ENCODE results near the gene AMIGO2.

Gene AMIGO2

GRCh38 chr12:47034661-47035060, 45.1 kb downstream of the AMIGO2 start:
- Histone ChIP-seq H4K91ac (ENCODE audit: low read depth, low read length) (no peak overlapping the region), H3K23ac (ENCODE audit: low read length) (no peak overlapping the region), H4K12ac (ENCODE audit: low read depth, low read length) (no peak overlapping the region), H3K4me2 (ENCODE audit: low read length) (no peak overlapping the region), H2AK5ac (ENCODE audit: low read length) (no peak overlapping the region), H3K27ac (ENCODE audit: low read depth, low read length) (no peak overlapping the region), H2BK12ac (ENCODE audit: low read length) (peak overlapping the region; percentile 83), H3K4ac (ENCODE audit: low read depth, low read length) (no peak overlapping the region), H3K36me3 (ENCODE audit: control insufficient read depth in 1 of 2, insufficient read depth in 2 of 2, low read length in 2 of 2) (no peaks in the 10 kb centered on the region), H4K8ac (ENCODE audit: low read depth, low read length) (no peak overlapping the region), H3K18ac (ENCODE audit: low read length) (no peak overlapping the region), H3K9me3 (ENCODE audit: insufficient read depth, low read depth, low read length) (no peaks in the 10 kb centered on the region), H2AFZ (ENCODE audit: insufficient read depth, low read length, poor library complexity) (no peak overlapping the region), H3K9ac (ENCODE audit: low read length) (no peak overlapping the region), H3K27me3 (ENCODE audit: insufficient read depth, low read length) (no peaks in the 10 kb centered on the region), H3K14ac (ENCODE audit: low read length) (no peak overlapping the region), H3K4me1 (ENCODE audit: control insufficient read depth in 1 of 2, insufficient read depth in 2 of 2, low read length in 2 of 2) (peaks cover 0 to 2% of the 10 kb centered on the region in 2 experiments), H3K79me2 (ENCODE audit: control insufficient read depth, insufficient read depth, low read length, poor library complexity) (no peaks in the 10 kb centered on the region), H2BK5ac (ENCODE audit: low read depth, low read length, poor library complexity) (no peak overlapping the region), H2BK120ac (ENCODE audit: insufficient read depth, low read length, poor library complexity) (peak overlapping the region; percentile 14), H3K4me3 (ENCODE audit: low read depth, low read length) (no peak overlapping the region), H3K79me1 (ENCODE audit: low read length) (no peaks in the 10 kb centered on the region)
- DNase-seq = peak; percentile 75 to 82
- WGBS (ENCODE audit: extremely low coverage, insufficient coverage, insufficient read length) = no CpG with 5 or more reads among the region's 2 CpGs

DNA sequence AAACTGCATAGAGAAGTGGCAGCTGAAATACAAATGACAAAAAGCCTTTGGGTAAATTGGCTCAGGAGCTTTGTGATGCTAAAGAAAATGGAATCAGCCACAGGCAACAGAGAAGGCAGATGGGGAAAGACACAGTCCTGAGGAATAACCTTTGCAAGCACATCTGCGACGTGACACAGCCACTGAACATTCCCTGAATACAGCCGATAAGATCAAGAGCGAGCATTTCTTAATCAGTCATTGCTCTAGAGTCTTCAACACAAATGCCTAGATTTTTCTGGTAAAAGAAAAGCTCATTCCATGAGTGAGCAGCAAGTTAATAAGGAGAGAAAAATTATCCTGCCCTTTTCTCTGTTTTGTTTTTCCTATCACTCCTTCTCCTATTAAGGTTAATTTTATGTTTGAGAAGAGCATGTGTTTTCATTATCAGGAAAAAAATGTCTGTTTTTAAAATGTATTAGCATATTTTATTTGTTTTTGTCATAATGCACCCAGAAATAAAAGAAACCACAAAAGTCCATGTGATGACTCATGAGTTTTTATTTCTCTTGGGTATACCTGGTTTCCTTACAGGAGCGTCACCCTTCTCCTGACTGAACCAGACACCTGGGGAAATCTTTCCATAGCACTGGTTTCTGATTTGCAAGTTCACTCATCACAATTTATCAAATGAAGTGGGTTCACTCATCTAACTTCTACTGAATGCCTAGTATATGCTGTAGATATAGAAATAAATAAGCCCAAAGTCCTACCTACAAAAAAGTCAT, 45.8 kb downstream of the AMIGO2 start:
- no peaks in the 10 kb centered on the region for H3K9me3 ChIP-seq (ENCODE audit: insufficient read depth, low read depth, low read length)
- H3K79me1 ChIP-seq (ENCODE audit: low read length) = no peaks in the 10 kb centered on the region
- no peaks in the 10 kb centered on the region for H3K27me3 ChIP-seq (ENCODE audit: insufficient read depth, low read length)
- H2BK5ac ChIP-seq (ENCODE audit: low read depth, low read length, poor library complexity) = no peak overlapping the region
- no peak overlapping the region for H3K27ac ChIP-seq (ENCODE audit: low read depth, low read length)
- no CpG with 5 or more reads among the region's 5 CpGs for WGBS (ENCODE audit: extremely low coverage, insufficient coverage, insufficient read length)
- H2BK120ac ChIP-seq (ENCODE audit: insufficient read depth, low read length, poor library complexity) = no peak overlapping the region
- H4K91ac ChIP-seq (ENCODE audit: low read depth, low read length) = no peak overlapping the region
- no peak overlapping the region for H3K14ac ChIP-seq (ENCODE audit: low read length)
- no peak overlapping the region for H2BK12ac ChIP-seq (ENCODE audit: low read length)
- H4K8ac ChIP-seq (ENCODE audit: low read depth, low read length) = no peak overlapping the region
- no peak overlapping the region for H3K4me2 ChIP-seq (ENCODE audit: low read length)
- no peak overlapping the region for H3K18ac ChIP-seq (ENCODE audit: low read length)
- no peaks in the 10 kb centered on the region for H3K79me2 ChIP-seq (ENCODE audit: control insufficient read depth, insufficient read depth, low read length, poor library complexity)
- no peak overlapping the region for H3K4ac ChIP-seq (ENCODE audit: low read depth, low read length)
- peak; percentile 94 to 99 for DNase-seq
- H3K4me3 ChIP-seq (ENCODE audit: low read depth, low read length) = no peak overlapping the region
- H3K4me1 ChIP-seq (ENCODE audit: control insufficient read depth in 1 of 2, insufficient read depth in 2 of 2, low read length in 2 of 2) = peaks cover 0 to 2% of the 10 kb centered on the region in 2 experiments
- no peak overlapping the region for H4K12ac ChIP-seq (ENCODE audit: low read depth, low read length)
- H2AK5ac ChIP-seq (ENCODE audit: low read length) = no peak overlapping the region
- H3K23ac ChIP-seq (ENCODE audit: low read length) = no peak overlapping the region
- H2AFZ ChIP-seq (ENCODE audit: insufficient read depth, low read length, poor library complexity) = no peak overlapping the region
- H3K36me3 ChIP-seq (ENCODE audit: control insufficient read depth in 1 of 2, insufficient read depth in 2 of 2, low read length in 2 of 2) = no peaks in the 10 kb centered on the region
- H3K9ac ChIP-seq (ENCODE audit: low read length) = no peak overlapping the region

GRCh38 chr12:47033081-47033480, 46.7 kb downstream of the AMIGO2 start:
- Histone ChIP-seq H3K27ac (ENCODE audit: low read depth, low read length) (no peak overlapping the region), H3K4me2 (ENCODE audit: low read length) (no peak overlapping the region), H4K12ac (ENCODE audit: low read depth, low read length) (no peak overlapping the region), H3K4me3 (ENCODE audit: low read depth, low read length) (no peak overlapping the region), H3K4ac (ENCODE audit: low read depth, low read length) (no peak overlapping the region), H3K9ac (ENCODE audit: low read length) (no peak overlapping the region), H3K14ac (ENCODE audit: low read length) (no peak overlapping the region), H3K79me2 (ENCODE audit: control insufficient read depth, insufficient read depth, low read length, poor library complexity) (no peaks in the 10 kb centered on the region), H4K91ac (ENCODE audit: low read depth, low read length) (peak overlapping the region; percentile 32), H3K18ac (ENCODE audit: low read length) (no peak overlapping the region), H3K23ac (ENCODE audit: low read length) (no peak overlapping the region), H4K8ac (ENCODE audit: low read depth, low read length) (no peak overlapping the region), H3K36me3 (ENCODE audit: control insufficient read depth in 1 of 2, insufficient read depth in 2 of 2, low read length in 2 of 2) (no peaks in the 10 kb centered on the region), H2AK5ac (ENCODE audit: low read length) (peak overlapping the region; percentile 31), H2BK120ac (ENCODE audit: insufficient read depth, low read length, poor library complexity) (no peak overlapping the region), H3K27me3 (ENCODE audit: insufficient read depth, low read length) (no peaks in the 10 kb centered on the region), H3K79me1 (ENCODE audit: low read length) (no peaks in the 10 kb centered on the region), H3K4me1 (ENCODE audit: control insufficient read depth in 1 of 2, insufficient read depth in 2 of 2, low read length in 2 of 2) (peaks cover 0 to 2% of the 10 kb centered on the region in 2 experiments), H2AFZ (ENCODE audit: insufficient read depth, low read length, poor library complexity) (no peak overlapping the region), H2BK12ac (ENCODE audit: low read length) (no peak overlapping the region), H3K9me3 (ENCODE audit: insufficient read depth, low read depth, low read length) (no peaks in the 10 kb centered on the region), H2BK5ac (ENCODE audit: low read depth, low read length, poor library complexity) (no peak overlapping the region)
- peak; percentile 89 to 94 for DNase-seq
- WGBS (ENCODE audit: extremely low coverage, insufficient coverage, insufficient read length) = no CpG with 5 or more reads among the region's 5 CpGs

- H2BK12ac ChIP-seq (ENCODE audit: low read length) = no peak overlapping the region
- H3K9me3 ChIP-seq (ENCODE audit: insufficient read depth, low read depth, low read length) = no peaks in the 10 kb centered on the region
- H3K79me1 ChIP-seq (ENCODE audit: low read length) = no peaks in the 10 kb centered on the region
- H3K36me3 ChIP-seq (ENCODE audit: control insufficient read depth in 1 of 2, insufficient read depth in 2 of 2, low read length in 2 of 2) = no peaks in the 10 kb centered on the region
- H3K79me2 ChIP-seq (ENCODE audit: control insufficient read depth, insufficient read depth, low read length, poor library complexity) = no peaks in the 10 kb centered on the region
- no peak overlapping the region for H4K91ac ChIP-seq (ENCODE audit: low read depth, low read length)
- no peak overlapping the region for H3K27ac ChIP-seq (ENCODE audit: low read depth, low read length)
- no peaks in the 10 kb centered on the region for H3K27me3 ChIP-seq (ENCODE audit: insufficient read depth, low read length)
- H3K4me3 ChIP-seq (ENCODE audit: low read depth, low read length) = no peak overlapping the region
- H3K4me1 ChIP-seq (ENCODE audit: control insufficient read depth in 1 of 2, insufficient read depth in 2 of 2, low read length in 2 of 2) = peaks cover 0 to 2% of the 10 kb centered on the region in 2 experiments
- no CpG with 5 or more reads among the region's 1 CpG for WGBS (ENCODE audit: extremely low coverage, insufficient coverage, insufficient read length)
- H3K9ac ChIP-seq (ENCODE audit: low read length) = no peak overlapping the region
- H3K23ac ChIP-seq (ENCODE audit: low read length) = no peak overlapping the region
- no peak overlapping the region for H4K12ac ChIP-seq (ENCODE audit: low read depth, low read length)
- no peak overlapping the region for H3K18ac ChIP-seq (ENCODE audit: low read length)
- no peak overlapping the region for H2BK120ac ChIP-seq (ENCODE audit: insufficient read depth, low read length, poor library complexity)
- peak in 1 of 2 donors; percentile 73 for DNase-seq
- no peak overlapping the region for H4K8ac ChIP-seq (ENCODE audit: low read depth, low read length)
- H2AFZ ChIP-seq (ENCODE audit: insufficient read depth, low read length, poor library complexity) = no peak overlapping the region
- no peak overlapping the region for H2AK5ac ChIP-seq (ENCODE audit: low read length)
- H3K4ac ChIP-seq (ENCODE audit: low read depth, low read length) = no peak overlapping the region
- no peak overlapping the region for H2BK5ac ChIP-seq (ENCODE audit: low read depth, low read length, poor library complexity)
- no peak overlapping the region for H3K14ac ChIP-seq (ENCODE audit: low read length)
- H3K4me2 ChIP-seq (ENCODE audit: low read length) = no peak overlapping the region
Observed at GRCh38 chr12:47032644-47033043, 47.1 kb downstream of the AMIGO2 start.

Data from trophoblast cell (in vitro differentiated cells and primary cell).